ENCODE measurements around the gene C18orf32.
A peak's percentile ranks its signal among the peaks of the same experiment; 100 is the strongest.
"Not testable (repeated sequence)": the region's sequence is repeated elsewhere in the genome, so short reads cannot be mapped to it uniquely, and the experiment has no call there.

C18orf32 gene

GRCh38 chr18:49479381-49480137 lies 7.5 kb downstream of the C18orf32 start:
- no peak overlapping the region for H3K4me3 ChIP-seq (ENCODE audit: low read depth, low read length)
- DNase-seq (ENCODE audit: low read depth) = no peak
- no peak for TF ChIP-seq CTCF (conservative IDR thresholded peaks at IDR 0.05; ENCODE audit: low read depth, low read length)

- no peak overlapping the region for H3K4me3 ChIP-seq (ENCODE audit: low read depth, low read length)
- DNase-seq (ENCODE audit: low read depth) = peak; percentile 92
- TF ChIP-seq CTCF (conservative IDR thresholded peaks at IDR 0.05; ENCODE audit: low read depth, low read length) = no peak
Observed at GRCh38 chr18:49476664-49477411, 10.2 kb downstream of the C18orf32 start.

GRCh38 chr18:49474935-49475334 lies 12.1 kb downstream of the C18orf32 start:
- not testable (repeated sequence) for DNase-seq (ENCODE audit: low read depth); H3K4me3 ChIP-seq (ENCODE audit: low read depth, low read length)

DNA sequence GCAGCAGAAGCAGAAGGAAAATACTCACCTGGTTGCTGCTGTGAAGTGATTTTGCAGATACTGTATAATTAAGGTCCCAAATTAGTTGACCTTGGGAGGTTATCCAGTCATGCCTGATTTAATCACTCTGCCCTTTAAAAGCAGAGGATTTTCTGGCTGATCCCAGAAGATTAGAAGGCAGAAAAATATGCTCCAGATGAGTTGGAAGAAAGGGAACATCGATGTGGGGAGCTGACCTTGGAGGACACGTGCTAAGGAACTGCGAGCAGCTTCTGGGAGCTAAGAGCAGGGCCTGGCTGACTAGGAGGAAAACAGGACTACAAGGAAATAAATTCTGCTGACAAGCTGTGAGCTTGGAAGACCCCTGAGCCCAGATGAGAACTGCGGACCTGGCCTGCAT lies 13.3 kb downstream of the C18orf32 start:
- TF ChIP-seq CTCF (conservative IDR thresholded peaks at IDR 0.05; ENCODE audit: low read depth, low read length) = no peak
- H3K4me3 ChIP-seq (ENCODE audit: low read depth, low read length) = no peak overlapping the region
- no peak for DNase-seq (ENCODE audit: low read depth)

DNA sequence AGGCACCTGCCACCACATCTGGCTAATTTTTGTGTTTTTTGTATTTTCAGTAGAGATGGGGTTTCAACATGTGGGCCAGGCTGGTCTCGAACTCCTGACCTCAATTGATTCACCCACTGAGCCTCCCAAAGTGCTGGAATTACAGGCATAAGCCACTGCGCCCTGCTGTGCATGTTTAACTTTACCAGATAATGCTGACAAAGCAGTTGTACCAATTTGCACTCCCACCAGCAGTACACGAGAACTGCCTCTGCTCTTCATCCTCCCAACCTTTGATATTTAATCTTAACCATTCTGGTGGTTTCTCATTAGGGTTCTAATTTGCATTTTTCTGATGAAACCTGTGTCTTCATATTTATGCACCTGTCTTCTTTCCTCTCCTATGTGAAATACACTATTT lies 14.6 kb downstream of the C18orf32 start:
- H3K4me3 ChIP-seq (ENCODE audit: low read depth, low read length) = no peak overlapping the region
- no peak for DNase-seq (ENCODE audit: low read depth)
- no peak for TF ChIP-seq CTCF (conservative IDR thresholded peaks at IDR 0.05; ENCODE audit: low read depth, low read length)

GRCh38 chr18:49471532-49471931 lies 15.5 kb downstream of the C18orf32 start:
- no peak for TF ChIP-seq CTCF (conservative IDR thresholded peaks at IDR 0.05; ENCODE audit: low read depth, low read length)
- H3K4me3 ChIP-seq (ENCODE audit: low read depth, low read length) = no peak overlapping the region
- no peak for DNase-seq (ENCODE audit: low read depth)

GRCh38 chr18:49467599-49467998 lies 19.4 kb downstream of the C18orf32 start:
- no peak for TF ChIP-seq CTCF (conservative IDR thresholded peaks at IDR 0.05; ENCODE audit: low read depth, low read length)
- no peak overlapping the region for H3K4me3 ChIP-seq (ENCODE audit: low read depth, low read length)
- no peak for DNase-seq (ENCODE audit: low read depth)
